HEK293 (cell line): ENCODE results near the gene STK24.
A peak's percentile ranks its signal among the peaks of the same experiment; 100 is the strongest.

Source experiments
- CTCF ChIA-PET: fragments of 350-600 bp; formaldehyde crosslinking; extraction: SDS; loops from one replicate; lab custom pipeline; 2021; ENCODE audit warnings: antibody characterized with exemption; lab: Yijun Ruan, JAX
- POLR2A ChIA-PET: fragments of 300-600 bp; formaldehyde crosslinking; extraction: SDS; loops from one replicate; lab custom pipeline; 2020; ENCODE audit warnings: antibody characterized with exemption, inconsistent platforms; lab: Yijun Ruan, JAX
- H3K27ac ChIP-seq: fragments of 200-500 bp; sonication (Bioruptor generic); 2 replicates; pipeline ENCODE4 v1.5.1; 2014; ENCODE audit warnings: low read depth, low read length, control low read depth, inconsistent platforms; ENCODE audit errors: extremely low read depth
- H3K36me3 ChIP-seq, 2 experiments: fragments of 200-500 bp in 1 of 2; sonication (Bioruptor generic) in 1 of 2; 1 replicate in 1 of 2; 2 replicates in 1 of 2; pipeline ENCODE4 v1.5.1; 2014 to 2017; ENCODE audit warnings: inconsistent platforms in 2 of 2, low read length in 2 of 2; ENCODE audit not compliant: control insufficient read depth in 2 of 2, insufficient read depth in 1 of 2
- H3K4me1 ChIP-seq: fragments of 200-500 bp; sonication (Bioruptor generic); 2 replicates; pipeline ENCODE4 v1.5.1; 2014; ENCODE audit warnings: mild to moderate bottlenecking, low read length, inconsistent platforms; ENCODE audit not compliant: control insufficient read depth, insufficient read depth
- H3K4me3 ChIP-seq: 2 replicates; pipeline ENCODE4 v1.5.1; 2011; ENCODE audit warnings: low read depth, mild to moderate bottlenecking, control low read depth, low read length, moderate library complexity
- H3K9me3 ChIP-seq: fragments of 200-500 bp; sonication (Bioruptor generic); 2 replicates; pipeline ENCODE4 v1.5.1; 2014; ENCODE audit warnings: low read depth, low read length, inconsistent platforms; ENCODE audit not compliant: control insufficient read depth, insufficient read depth
- FEZF1 ChIP-seq: fragments of 450-650 bp; formaldehyde crosslinking; IDR thresholded peaks from 2 replicates; pipeline ENCODE4 v1.5.1; 2016; ENCODE audit warnings: missing biosample characterization, missing genetic modification characterization
- MYNN ChIP-seq: fragments of 450-650 bp; formaldehyde crosslinking; IDR thresholded peaks from 2 replicates; pipeline ENCODE4 v1.5.1; 2016; ENCODE audit warnings: missing biosample characterization, missing genetic modification characterization, borderline replicate concordance
- MZF1 ChIP-seq: fragments of 450-650 bp; formaldehyde crosslinking; IDR thresholded peaks from 2 replicates; pipeline ENCODE4 v1.5.1; 2017; ENCODE audit warnings: missing biosample characterization, missing genetic modification characterization, borderline replicate concordance
- SALL2 ChIP-seq: fragments of 450-650 bp; formaldehyde crosslinking; IDR thresholded peaks from 2 replicates; pipeline ENCODE4 v1.5.0; 2017; ENCODE audit warnings: missing biosample characterization, mild to moderate bottlenecking, missing genetic modification characterization, borderline replicate concordance
- TRIM28 ChIP-seq: IDR thresholded peaks from 2 replicates; pipeline ENCODE4 v1.6.1; 2011; ENCODE audit warnings: low read length, control low read depth, borderline replicate concordance
- ZBTB21 ChIP-seq: fragments of 450-650 bp; formaldehyde crosslinking; IDR thresholded peaks from 2 replicates; pipeline ENCODE4 v1.5.1; 2017; ENCODE audit warnings: missing biosample characterization, missing genetic modification characterization
- ZBTB8A ChIP-seq: fragments of 450-650 bp; formaldehyde crosslinking; IDR thresholded peaks from 2 replicates; pipeline ENCODE4 v1.5.1; 2016; ENCODE audit warnings: missing biosample characterization, missing genetic modification characterization
- ZIC2 ChIP-seq: fragments of 450-650 bp; formaldehyde crosslinking; IDR thresholded peaks from 2 replicates; pipeline ENCODE4 v1.5.1; 2016; ENCODE audit warnings: missing biosample characterization, missing genetic modification characterization
- ZNF114 ChIP-seq: fragments of 450-650 bp; formaldehyde crosslinking; IDR thresholded peaks from 2 replicates; pipeline ENCODE4 v1.5.0; 2017; ENCODE audit warnings: missing biosample characterization, missing genetic modification characterization
- ZNF37A ChIP-seq: fragments of 450-650 bp; IDR thresholded peaks from 2 replicates; pipeline ENCODE4 v1.5.1; 2018; ENCODE audit warnings: missing biosample characterization, missing genetic modification characterization
- ZNF549 ChIP-seq: fragments of 450-650 bp; IDR thresholded peaks from 2 replicates; pipeline ENCODE4 v1.5.1; 2018; ENCODE audit warnings: missing biosample characterization, missing genetic modification characterization, mild to moderate bottlenecking, inconsistent platforms, moderate library complexity
- ZNF571 ChIP-seq: fragments of 450-650 bp; formaldehyde crosslinking; IDR thresholded peaks from 2 replicates; pipeline ENCODE4 v1.5.0; 2017; ENCODE audit warnings: missing biosample characterization, missing genetic modification characterization
- ZNF664 ChIP-seq: fragments of 450-650 bp; formaldehyde crosslinking; IDR thresholded peaks from 2 replicates; pipeline ENCODE4 v1.5.1; 2016; ENCODE audit warnings: missing biosample characterization, missing genetic modification characterization
- ZNF677 ChIP-seq: fragments of 450-650 bp; IDR thresholded peaks from 2 replicates; pipeline ENCODE4 v1.5.0; 2018; ENCODE audit warnings: missing biosample characterization, mild to moderate bottlenecking, missing genetic modification characterization, moderate library complexity
- ZNF701 ChIP-seq: fragments of 450-650 bp; formaldehyde crosslinking; IDR thresholded peaks from 2 replicates; pipeline ENCODE4 v1.5.1; 2016; ENCODE audit warnings: missing biosample characterization, missing genetic modification characterization
- ZNF777 ChIP-seq: fragments of 450-650 bp; formaldehyde crosslinking; IDR thresholded peaks from 2 replicates; pipeline ENCODE4 v1.5.1; 2017; ENCODE audit warnings: missing biosample characterization, missing genetic modification characterization, borderline replicate concordance
- ZNF843 ChIP-seq: fragments of 450-650 bp; formaldehyde crosslinking; IDR thresholded peaks from 2 replicates; pipeline ENCODE4 v1.5.1; 2016; ENCODE audit warnings: missing biosample characterization, missing genetic modification characterization
- ZSCAN30 ChIP-seq: fragments of 450-650 bp; IDR thresholded peaks from 2 replicates; pipeline ENCODE4 v1.5.1; 2018; ENCODE audit warnings: missing biosample characterization, mild to moderate bottlenecking, missing genetic modification characterization, moderate library complexity
- TF ChIP-seq, protein P1 (sequence below): fragments of 450-650 bp; formaldehyde crosslinking; IDR thresholded peaks from 2 replicates; pipeline ENCODE4 v1.5.0; 2017; ENCODE audit warnings: missing biosample characterization, missing genetic modification characterization, borderline replicate concordance
- TF ChIP-seq, protein P2 (sequence below): fragments of 450-650 bp; formaldehyde crosslinking; IDR thresholded peaks from 2 replicates; pipeline ENCODE4 v1.5.1; 2016; ENCODE audit warnings: missing biosample characterization, missing genetic modification characterization
- TF ChIP-seq, protein P3 (sequence below): fragments of 450-650 bp; formaldehyde crosslinking; IDR thresholded peaks from 2 replicates; pipeline ENCODE4 v1.5.1; 2017; ENCODE audit warnings: missing biosample characterization, missing genetic modification characterization
- TF ChIP-seq, protein P4 (sequence below): fragments of 450-650 bp; formaldehyde crosslinking; IDR thresholded peaks from 2 replicates; pipeline ENCODE4 v1.5.1; 2016; ENCODE audit warnings: missing biosample characterization, missing genetic modification characterization
- TF ChIP-seq, protein P5 (sequence below): fragments of 450-650 bp; formaldehyde crosslinking; IDR thresholded peaks from 2 replicates; pipeline ENCODE4 v1.5.1; 2016; ENCODE audit warnings: missing biosample characterization, missing genetic modification characterization

STK24 gene

DNA sequence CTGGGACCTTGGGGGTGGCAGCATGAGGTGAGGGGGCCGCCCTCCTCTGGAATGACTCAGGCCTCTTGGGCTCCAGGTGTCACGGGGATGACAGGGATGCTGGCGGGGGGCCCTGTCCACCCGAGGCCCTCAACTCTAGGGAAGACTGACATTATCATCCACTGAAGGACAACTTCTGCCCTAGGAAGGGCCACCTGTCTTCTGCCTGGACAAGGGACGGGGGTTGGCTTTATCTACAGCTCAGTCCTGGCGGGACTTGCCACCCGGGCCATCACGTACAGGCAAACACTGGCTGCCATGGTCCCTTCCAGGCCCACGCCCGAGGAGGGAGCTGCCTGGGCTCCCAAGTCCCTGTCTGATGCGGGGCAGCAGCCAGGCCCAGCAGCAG is 130.7 kb downstream of the STK24 start:
- H3K27ac ChIP-seq, result no peak overlapping the region
- H3K9me3 ChIP-seq, result no peaks in the 10 kb centered on the region
- H3K4me1 ChIP-seq, result no peaks in the 10 kb centered on the region
- ChIA-PET CTCF (interaction anchor here (0.5 to 3.1 kb wide), 16 partner anchors 8 to 413 kb away, joined by 3 to 17 read pairs (median 4); no protein-coding TSS in a partner anchor), POLR2A (no interaction called here)
- H3K36me3 ChIP-seq, result peaks cover 0 to 48% of the 10 kb centered on the region in 2 experiments; a peak in 2 of 3 replicates
- no peak for TF ChIP-seq ZNF37A (tag by site-specific recombination)
- TF ChIP-seq ZIC2 (tag by site-specific recombination), result 0 out of 2 replicates have a peak, but pooled peaks have one; percentile 2
- H3K4me3 ChIP-seq, result no peak overlapping the region

DNA sequence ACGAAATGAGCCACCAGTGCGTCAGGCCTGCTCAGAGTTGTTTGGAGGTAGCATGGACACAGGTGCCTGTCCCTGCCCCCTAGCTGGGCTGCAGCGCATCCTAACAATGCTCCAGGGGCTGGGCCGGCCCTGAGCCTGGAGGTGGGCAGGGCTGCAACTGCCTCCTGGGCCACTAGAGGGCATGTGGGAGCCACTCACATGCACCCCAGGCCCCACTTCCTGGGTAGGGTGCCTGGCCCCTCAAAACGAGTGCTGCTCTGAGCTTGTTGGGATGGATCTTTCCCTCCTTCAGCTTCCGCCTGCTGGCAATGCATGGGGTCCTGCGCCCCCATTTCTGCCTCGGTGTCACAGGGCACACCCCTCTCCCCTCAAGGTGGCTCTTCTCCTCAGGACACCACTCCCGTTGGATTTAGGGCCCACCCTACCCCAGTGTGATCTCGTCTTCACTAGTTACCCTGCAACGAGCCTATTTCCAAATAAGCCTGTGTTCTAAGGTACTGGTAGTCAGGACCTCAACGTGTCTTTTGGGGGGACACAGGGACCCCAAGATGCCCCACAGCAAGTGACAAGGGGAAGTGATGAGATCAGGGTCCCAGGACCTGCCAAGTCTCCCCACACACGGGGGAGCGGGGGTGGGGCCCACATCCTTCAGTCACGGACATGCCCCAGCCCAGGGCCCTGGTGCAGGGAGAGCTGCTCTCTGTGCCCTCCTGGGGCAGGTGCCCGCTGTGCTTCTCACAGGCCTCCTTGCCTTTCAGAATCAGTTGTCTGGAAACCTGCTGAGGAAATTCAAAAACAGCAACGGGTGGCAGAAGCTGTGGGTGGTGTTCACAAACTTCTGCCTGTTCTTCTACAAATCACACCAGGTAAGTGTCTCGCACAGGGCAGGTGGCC is 131.3 kb downstream of the STK24 start:
- H3K27ac ChIP-seq, result no peak overlapping the region
- ChIA-PET CTCF (interaction anchor here (0.5 to 3.1 kb wide), 30 partner anchors 9 to 1696 kb away, joined by 3 to 17 read pairs (median 4); no protein-coding TSS in a partner anchor), POLR2A (no interaction called here)
- H3K9me3 ChIP-seq, result no peaks in the 10 kb centered on the region
- no peaks in the 10 kb centered on the region for H3K4me1 ChIP-seq
- H3K4me3 ChIP-seq, result no peak overlapping the region
- H3K36me3 ChIP-seq, result peaks cover 0 to 47% of the 10 kb centered on the region in 2 experiments; a peak in 2 of 3 replicates
- no peak for TF ChIP-seq ZNF677 (tag by site-specific recombination)
- TF ChIP-seq, protein P1, sequence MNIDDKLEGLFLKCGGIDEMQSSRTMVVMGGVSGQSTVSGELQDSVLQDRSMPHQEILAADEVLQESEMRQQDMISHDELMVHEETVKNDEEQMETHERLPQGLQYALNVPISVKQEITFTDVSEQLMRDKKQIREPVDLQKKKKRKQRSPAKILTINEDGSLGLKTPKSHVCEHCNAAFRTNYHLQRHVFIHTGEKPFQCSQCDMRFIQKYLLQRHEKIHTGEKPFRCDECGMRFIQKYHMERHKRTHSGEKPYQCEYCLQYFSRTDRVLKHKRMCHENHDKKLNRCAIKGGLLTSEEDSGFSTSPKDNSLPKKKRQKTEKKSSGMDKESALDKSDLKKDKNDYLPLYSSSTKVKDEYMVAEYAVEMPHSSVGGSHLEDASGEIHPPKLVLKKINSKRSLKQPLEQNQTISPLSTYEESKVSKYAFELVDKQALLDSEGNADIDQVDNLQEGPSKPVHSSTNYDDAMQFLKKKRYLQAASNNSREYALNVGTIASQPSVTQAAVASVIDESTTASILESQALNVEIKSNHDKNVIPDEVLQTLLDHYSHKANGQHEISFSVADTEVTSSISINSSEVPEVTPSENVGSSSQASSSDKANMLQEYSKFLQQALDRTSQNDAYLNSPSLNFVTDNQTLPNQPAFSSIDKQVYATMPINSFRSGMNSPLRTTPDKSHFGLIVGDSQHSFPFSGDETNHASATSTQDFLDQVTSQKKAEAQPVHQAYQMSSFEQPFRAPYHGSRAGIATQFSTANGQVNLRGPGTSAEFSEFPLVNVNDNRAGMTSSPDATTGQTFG (tag by site-specific recombination), result no peak
- no peak for TF ChIP-seq MYNN (tag by site-specific recombination)
- 0 out of 2 replicates have a peak, but pooled peaks have one; percentile 48 for TF ChIP-seq ZSCAN30
- TF ChIP-seq ZNF571, result no peak
- TF ChIP-seq ZNF777, result no peak
- TF ChIP-seq, protein P2, sequence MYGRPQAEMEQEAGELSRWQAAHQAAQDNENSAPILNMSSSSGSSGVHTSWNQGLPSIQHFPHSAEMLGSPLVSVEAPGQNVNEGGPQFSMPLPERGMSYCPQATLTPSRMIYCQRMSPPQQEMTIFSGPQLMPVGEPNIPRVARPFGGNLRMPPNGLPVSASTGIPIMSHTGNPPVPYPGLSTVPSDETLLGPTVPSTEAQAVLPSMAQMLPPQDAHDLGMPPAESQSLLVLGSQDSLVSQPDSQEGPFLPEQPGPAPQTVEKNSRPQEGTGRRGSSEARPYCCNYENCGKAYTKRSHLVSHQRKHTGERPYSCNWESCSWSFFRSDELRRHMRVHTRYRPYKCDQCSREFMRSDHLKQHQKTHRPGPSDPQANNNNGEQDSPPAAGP (tag by site-specific recombination), result peak; percentile 86
- TF ChIP-seq ZNF114, result no peak
- TF ChIP-seq, protein P3, sequence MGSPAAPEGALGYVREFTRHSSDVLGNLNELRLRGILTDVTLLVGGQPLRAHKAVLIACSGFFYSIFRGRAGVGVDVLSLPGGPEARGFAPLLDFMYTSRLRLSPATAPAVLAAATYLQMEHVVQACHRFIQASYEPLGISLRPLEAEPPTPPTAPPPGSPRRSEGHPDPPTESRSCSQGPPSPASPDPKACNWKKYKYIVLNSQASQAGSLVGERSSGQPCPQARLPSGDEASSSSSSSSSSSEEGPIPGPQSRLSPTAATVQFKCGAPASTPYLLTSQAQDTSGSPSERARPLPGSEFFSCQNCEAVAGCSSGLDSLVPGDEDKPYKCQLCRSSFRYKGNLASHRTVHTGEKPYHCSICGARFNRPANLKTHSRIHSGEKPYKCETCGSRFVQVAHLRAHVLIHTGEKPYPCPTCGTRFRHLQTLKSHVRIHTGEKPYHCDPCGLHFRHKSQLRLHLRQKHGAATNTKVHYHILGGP (tag by site-specific recombination), result no peak
- no peak for TF ChIP-seq FEZF1 (tag by site-specific recombination)
- TF ChIP-seq ZNF701, result no peak
- no peak for TF ChIP-seq TRIM28
- TF ChIP-seq, protein P4, sequence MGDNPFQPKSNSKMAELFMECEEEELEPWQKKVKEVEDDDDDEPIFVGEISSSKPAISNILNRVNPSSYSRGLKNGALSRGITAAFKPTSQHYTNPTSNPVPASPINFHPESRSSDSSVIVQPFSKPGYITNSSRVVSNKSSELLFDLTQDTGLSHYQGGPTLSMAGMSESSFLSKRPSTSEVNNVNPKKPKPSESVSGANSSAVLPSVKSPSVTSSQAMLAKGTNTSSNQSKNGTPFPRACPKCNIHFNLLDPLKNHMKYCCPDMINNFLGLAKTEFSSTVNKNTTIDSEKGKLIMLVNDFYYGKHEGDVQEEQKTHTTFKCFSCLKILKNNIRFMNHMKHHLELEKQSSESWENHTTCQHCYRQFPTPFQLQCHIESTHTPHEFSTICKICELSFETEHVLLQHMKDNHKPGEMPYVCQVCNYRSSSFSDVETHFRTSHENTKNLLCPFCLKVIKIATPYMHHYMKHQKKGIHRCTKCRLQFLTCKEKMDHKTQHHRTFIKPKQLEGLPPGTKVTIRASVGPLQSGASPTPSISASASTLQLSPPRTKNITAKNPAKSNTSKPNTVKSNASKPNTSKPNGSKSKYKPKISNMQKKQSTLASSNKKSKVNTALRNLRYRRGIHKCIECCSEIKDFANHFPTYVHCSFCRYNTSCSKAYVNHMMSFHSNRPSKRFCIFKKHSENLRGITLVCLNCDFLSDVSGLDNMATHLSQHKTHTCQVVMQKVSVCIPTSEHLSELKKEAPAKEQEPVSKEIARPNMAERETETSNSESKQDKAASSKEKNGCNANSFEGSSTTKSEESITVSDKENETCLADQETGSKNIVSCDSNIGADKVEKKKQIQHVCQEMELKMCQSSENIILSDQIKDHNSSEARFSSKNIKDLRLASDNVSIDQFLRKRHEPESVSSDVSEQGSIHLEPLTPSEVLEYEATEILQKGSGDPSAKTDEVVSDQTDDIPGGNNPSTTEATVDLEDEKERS (tag by site-specific recombination), result no peak
- TF ChIP-seq ZBTB21 (tag by site-specific recombination), result no peak
- 0 out of 2 replicates have a peak, but pooled peaks have one; percentile 22 for TF ChIP-seq ZBTB8A (tag by site-specific recombination)
- TF ChIP-seq SALL2, result no peak
- no peak for TF ChIP-seq ZNF549 (tag by site-specific recombination)
- no peak for TF ChIP-seq ZNF664
- no peak for TF ChIP-seq ZNF843
- TF ChIP-seq MZF1 (tag by site-specific recombination), result no peak
- TF ChIP-seq, protein P5, sequence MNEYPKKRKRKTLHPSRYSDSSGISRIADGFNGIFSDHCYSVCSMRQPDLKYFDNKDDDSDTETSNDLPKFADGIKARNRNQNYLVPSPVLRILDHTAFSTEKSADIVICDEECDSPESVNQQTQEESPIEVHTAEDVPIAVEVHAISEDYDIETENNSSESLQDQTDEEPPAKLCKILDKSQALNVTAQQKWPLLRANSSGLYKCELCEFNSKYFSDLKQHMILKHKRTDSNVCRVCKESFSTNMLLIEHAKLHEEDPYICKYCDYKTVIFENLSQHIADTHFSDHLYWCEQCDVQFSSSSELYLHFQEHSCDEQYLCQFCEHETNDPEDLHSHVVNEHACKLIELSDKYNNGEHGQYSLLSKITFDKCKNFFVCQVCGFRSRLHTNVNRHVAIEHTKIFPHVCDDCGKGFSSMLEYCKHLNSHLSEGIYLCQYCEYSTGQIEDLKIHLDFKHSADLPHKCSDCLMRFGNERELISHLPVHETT (tag by site-specific recombination), result 0 out of 2 replicates have a peak, but pooled peaks have one; percentile 48
